ENCODE data around the gene ANKS3. TPM values are rescaled to one million over a fixed set of nuclear protein-coding genes. Genes with fewer than 3 reads are reported as not detected.
A peak's percentile ranks its signal among the peaks of the same experiment; 100 is the strongest.
"Not testable (repeated sequence)": the region's sequence is repeated elsewhere in the genome, so short reads cannot be mapped to it uniquely, and the experiment has no call there.

ANKS3 gene
- total RNA-seq, 2 experiments from 2014 or later = 12.1 to 16.1 TPM

GRCh38 chr16:4746215-4746614 lies 12.1 kb upstream of the ANKS3 start:
- no peaks in the 10 kb centered on the region for H3K27me3 Mint-ChIP-seq
- peaks cover 2% of the 10 kb centered on the region for H3K36me3 Mint-ChIP-seq
- DNase-seq = no peak
- H3K4me3 Mint-ChIP-seq = no peak overlapping the region
- H3K9me3 Mint-ChIP-seq = no peaks in the 10 kb centered on the region
- H3K27ac Mint-ChIP-seq = peak overlapping the region; percentile 4
- peaks cover 39% of the 10 kb centered on the region for H3K4me1 Mint-ChIP-seq

- Mint-ChIP-seq H3K36me3 (peaks cover 2% of the 10 kb centered on the region), H3K27ac (no peak overlapping the region)
Measured at GRCh38 chr16:4745274-4745569, 11.2 kb upstream of the ANKS3 start.

GRCh38 chr16:4744555-4745273 lies 10.6 kb upstream of the ANKS3 start:
- peaks cover 39% of the 10 kb centered on the region for H3K4me1 Mint-ChIP-seq
- H3K4me3 Mint-ChIP-seq = no peak overlapping the region
- H3K9me3 Mint-ChIP-seq = no peaks in the 10 kb centered on the region
- no peaks in the 10 kb centered on the region for H3K27me3 Mint-ChIP-seq
- no peak for DNase-seq
- no peak overlapping the region for H3K27ac Mint-ChIP-seq
- H3K36me3 Mint-ChIP-seq = peaks cover 2% of the 10 kb centered on the region

More at GRCh38 chr16:4745274-4745569, 11.2 kb upstream of the ANKS3 start:
- no peak for DNase-seq
- Mint-ChIP-seq H3K4me3 (no peak overlapping the region), H3K27me3 (no peaks in the 10 kb centered on the region), H3K4me1 (peaks cover 39% of the 10 kb centered on the region), H3K9me3 (no peaks in the 10 kb centered on the region)

GRCh38 chr16:4743226-4743878 lies 9.3 kb upstream of the ANKS3 start:
- H3K36me3 Mint-ChIP-seq = no peaks in the 10 kb centered on the region
- peaks cover 34% of the 10 kb centered on the region for H3K4me1 Mint-ChIP-seq
- H3K4me3 Mint-ChIP-seq = peak overlapping the region; percentile 63
- H3K27me3 Mint-ChIP-seq = no peaks in the 10 kb centered on the region
- peak overlapping the region; percentile 44 for H3K27ac Mint-ChIP-seq
- H3K9me3 Mint-ChIP-seq = no peaks in the 10 kb centered on the region
- peak; percentile 16 for DNase-seq

- peaks cover 14% of the 10 kb centered on the region for H3K4me1 Mint-ChIP-seq
- H3K36me3 Mint-ChIP-seq, DNase-seq, H3K9me3 Mint-ChIP-seq, H3K27ac Mint-ChIP-seq, H3K27me3 Mint-ChIP-seq, H3K4me3 Mint-ChIP-seq: not testable (repeated sequence)
Measured at GRCh38 chr16:4738370-4738769, 4.3 kb upstream of the ANKS3 start.

GRCh38 chr16:4737545-4737944 lies 3.5 kb upstream of the ANKS3 start:
- H3K4me3 Mint-ChIP-seq = no peak overlapping the region
- H3K4me1 Mint-ChIP-seq = peaks cover 8% of the 10 kb centered on the region
- H3K27me3 Mint-ChIP-seq = no peaks in the 10 kb centered on the region
- H3K27ac Mint-ChIP-seq = no peak overlapping the region
- no peak for DNase-seq
- no peaks in the 10 kb centered on the region for H3K9me3 Mint-ChIP-seq
- no peaks in the 10 kb centered on the region for H3K36me3 Mint-ChIP-seq

GRCh38 chr16:4736546-4736945 lies 2.5 kb upstream of the ANKS3 start:
- H3K4me3 Mint-ChIP-seq = no peak overlapping the region
- H3K9me3 Mint-ChIP-seq = no peaks in the 10 kb centered on the region

GRCh38 chr16:4734730-4735535 lies 862 bp upstream of the ANKS3 start:
- peaks cover 15% of the 10 kb centered on the region for H3K4me1 Mint-ChIP-seq
- H3K36me3 Mint-ChIP-seq = no peaks in the 10 kb centered on the region
- no peaks in the 10 kb centered on the region for H3K27me3 Mint-ChIP-seq
- no peaks in the 10 kb centered on the region for H3K9me3 Mint-ChIP-seq
- peak overlapping the region; percentile 86 for H3K27ac Mint-ChIP-seq
- peak; percentile 95 for DNase-seq
- peak overlapping the region; percentile 88 for H3K4me3 Mint-ChIP-seq

More at GRCh38 chr16:4736546-4736945, 2.5 kb upstream of the ANKS3 start:
- H3K36me3 Mint-ChIP-seq = no peaks in the 10 kb centered on the region
- no peak overlapping the region for H3K27ac Mint-ChIP-seq
- H3K4me1 Mint-ChIP-seq = peaks cover 15% of the 10 kb centered on the region
- no peak for DNase-seq
- no peaks in the 10 kb centered on the region for H3K27me3 Mint-ChIP-seq

GRCh38 chr16:4733747-4734062 lies 366 bp downstream of the ANKS3 start:
- Mint-ChIP-seq H3K27ac (peak overlapping the region; percentile 75), H3K9me3 (no peaks in the 10 kb centered on the region), H3K36me3 (peaks cover 2% of the 10 kb centered on the region), H3K4me3 (peak overlapping the region; percentile 88), H3K4me1 (peaks cover 15% of the 10 kb centered on the region), H3K27me3 (no peaks in the 10 kb centered on the region)
- DNase-seq = no peak

GRCh38 chr16:4733211-4733742 lies 794 bp downstream of the ANKS3 start:
- Mint-ChIP-seq H3K27me3 (no peaks in the 10 kb centered on the region), H3K4me1 (peaks cover 15% of the 10 kb centered on the region), H3K27ac (peak overlapping the region; percentile 75), H3K9me3 (no peaks in the 10 kb centered on the region), H3K4me3 (peak overlapping the region; percentile 88), H3K36me3 (peaks cover 4% of the 10 kb centered on the region)
- no peak for DNase-seq

- H3K36me3 Mint-ChIP-seq = peaks cover 4% of the 10 kb centered on the region
- H3K4me1 Mint-ChIP-seq = peaks cover 11% of the 10 kb centered on the region
- DNase-seq = no peak
- H3K27ac Mint-ChIP-seq = no peak overlapping the region
- H3K4me3 Mint-ChIP-seq = no peak overlapping the region
- no peaks in the 10 kb centered on the region for H3K9me3 Mint-ChIP-seq
- H3K27me3 Mint-ChIP-seq = no peaks in the 10 kb centered on the region
Measured at GRCh38 chr16:4729876-4730275, 4.2 kb downstream of the ANKS3 start.

- H3K36me3 Mint-ChIP-seq = peaks cover 4% of the 10 kb centered on the region
- H3K27ac Mint-ChIP-seq = no peak overlapping the region
- no peak overlapping the region for H3K4me3 Mint-ChIP-seq
- H3K9me3 Mint-ChIP-seq = no peaks in the 10 kb centered on the region
- peaks cover 10% of the 10 kb centered on the region for H3K4me1 Mint-ChIP-seq
- H3K27me3 Mint-ChIP-seq = no peaks in the 10 kb centered on the region
- no peak for DNase-seq
Measured at GRCh38 chr16:4728676-4729075, 5.4 kb downstream of the ANKS3 start.

- Mint-ChIP-seq H3K27me3 (no peaks in the 10 kb centered on the region), H3K4me3 (no peak overlapping the region), H3K27ac (no peak overlapping the region), H3K4me1 (peaks cover under 1% of the 10 kb centered on the region), H3K36me3 (peaks cover 4% of the 10 kb centered on the region), H3K9me3 (no peaks in the 10 kb centered on the region)
- DNase-seq = no peak
Measured at GRCh38 chr16:4726616-4727015, 7.5 kb downstream of the ANKS3 start.

- H3K4me3 Mint-ChIP-seq = no peak overlapping the region
- H3K9me3 Mint-ChIP-seq = no peaks in the 10 kb centered on the region
- H3K27me3 Mint-ChIP-seq = no peaks in the 10 kb centered on the region
- no peak for DNase-seq
- H3K27ac Mint-ChIP-seq = no peak overlapping the region
- peaks cover 4% of the 10 kb centered on the region for H3K36me3 Mint-ChIP-seq
- H3K4me1 Mint-ChIP-seq = no peaks in the 10 kb centered on the region
Measured at GRCh38 chr16:4724661-4725270, 9.3 kb downstream of the ANKS3 start.
